OCI-M2 (cell line): ENCODE data around the gene ERC2.

ENCODE experiments used
- DNase-seq: peaks from one replicate; lab custom pipeline; 2025; ENCODE audit not compliant: unreplicated experiment; lab: John Stamatoyannopoulos, UW

ERC2 gene

DNA sequence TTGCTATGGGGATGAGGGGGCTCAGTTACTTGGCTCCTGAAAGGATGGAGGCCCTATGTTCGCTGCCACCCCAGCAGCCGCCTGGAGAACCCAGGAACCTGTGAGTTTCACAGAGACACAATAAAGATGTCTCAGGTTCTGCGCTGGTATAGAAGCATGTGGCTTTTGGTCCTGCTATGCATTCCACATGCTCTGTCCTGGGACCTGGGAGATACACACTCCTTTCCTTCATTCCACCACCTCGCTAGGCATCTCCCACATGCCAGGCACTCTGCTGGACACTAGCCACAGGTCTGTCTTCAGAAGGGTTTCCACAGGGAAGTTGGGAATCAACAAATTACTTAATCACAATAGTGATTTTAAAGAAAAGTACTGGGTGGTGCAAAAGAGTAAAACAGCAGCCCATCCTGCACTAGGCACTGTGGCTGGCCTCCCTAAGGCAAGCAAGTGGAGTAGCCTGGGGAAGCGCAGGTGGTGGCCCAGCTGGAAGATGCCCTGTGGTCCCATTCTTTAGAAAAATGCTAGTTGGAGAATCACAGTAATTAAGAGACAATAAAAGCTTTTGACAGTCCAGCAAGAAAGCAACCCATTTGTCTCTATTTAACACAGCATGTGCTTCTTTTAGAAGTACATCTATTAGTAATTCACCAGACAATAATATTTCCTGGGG is 572.2 kb downstream of the ERC2 start:
- DNase-seq = no peak

GRCh38 chr3:55894605-55895004 is 573.7 kb downstream of the ERC2 start:
- no peak for DNase-seq

GRCh38 chr3:55893045-55893664 is 575.1 kb downstream of the ERC2 start:
- no peak for DNase-seq

DNA sequence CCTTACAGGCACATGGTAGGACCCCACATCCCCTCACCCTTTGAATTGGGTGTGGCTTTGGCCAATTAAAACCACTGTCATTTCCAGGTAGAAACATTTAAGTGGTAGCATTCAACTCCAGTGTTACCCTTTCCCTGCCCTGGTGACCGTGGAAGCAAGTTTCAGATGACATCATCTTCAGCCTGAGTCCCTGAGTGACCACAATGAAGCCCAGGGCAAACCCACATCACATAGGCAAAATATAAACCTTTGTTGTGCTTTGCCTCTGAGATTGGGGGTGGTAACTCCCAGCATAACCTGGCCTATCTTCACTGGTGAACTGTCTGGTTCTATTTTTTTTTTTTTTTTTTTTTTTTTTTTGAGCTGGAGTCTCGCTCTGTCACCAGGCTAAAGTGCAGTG is 577.2 kb downstream of the ERC2 start:
- DNase-seq = no peak

- DNase-seq = no peak
Measured at GRCh38 chr3:55888282-55888885, 579.9 kb downstream of the ERC2 start.

DNA sequence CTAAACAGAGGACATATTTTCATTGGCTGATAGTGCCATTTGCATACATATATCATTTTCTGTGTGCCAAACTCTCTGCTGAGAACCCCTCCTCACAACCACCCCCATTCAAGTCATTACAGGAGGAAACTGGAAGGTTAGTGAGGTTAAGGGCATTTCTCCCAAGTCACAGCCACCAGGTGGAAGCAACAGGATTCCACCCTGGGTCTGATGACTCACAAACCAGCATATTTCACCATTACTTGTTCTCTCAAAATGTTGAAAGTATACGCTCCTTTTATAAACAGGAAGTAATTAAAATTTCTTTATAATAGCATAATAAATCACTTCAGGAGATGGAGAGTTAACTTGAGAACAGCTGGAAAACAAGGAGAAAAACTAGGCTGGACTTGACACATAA is 582.5 kb downstream of the ERC2 start:
- no peak for DNase-seq

GRCh38 chr3:55884491-55885285 is 583.6 kb downstream of the ERC2 start:
- DNase-seq = no peak

DNA sequence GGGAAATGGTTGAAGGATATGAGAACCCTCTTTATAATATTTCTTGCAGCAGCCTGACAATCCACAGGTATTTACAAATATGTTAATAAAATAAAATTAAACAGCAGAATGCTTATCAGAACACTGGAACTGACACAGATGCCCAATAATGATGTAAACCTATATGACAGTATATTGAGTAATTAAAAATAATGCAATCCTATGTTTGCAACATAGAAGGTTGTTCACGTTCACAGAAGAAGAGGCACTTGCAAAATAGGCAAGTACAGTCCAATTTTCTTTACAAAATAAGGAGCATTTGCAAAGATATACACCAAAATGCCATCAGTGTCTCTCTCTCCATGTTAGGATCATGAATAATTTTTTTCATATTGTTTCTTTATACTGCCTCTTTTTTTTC is 584.2 kb downstream of the ERC2 start:
- DNase-seq = no peak

DNA sequence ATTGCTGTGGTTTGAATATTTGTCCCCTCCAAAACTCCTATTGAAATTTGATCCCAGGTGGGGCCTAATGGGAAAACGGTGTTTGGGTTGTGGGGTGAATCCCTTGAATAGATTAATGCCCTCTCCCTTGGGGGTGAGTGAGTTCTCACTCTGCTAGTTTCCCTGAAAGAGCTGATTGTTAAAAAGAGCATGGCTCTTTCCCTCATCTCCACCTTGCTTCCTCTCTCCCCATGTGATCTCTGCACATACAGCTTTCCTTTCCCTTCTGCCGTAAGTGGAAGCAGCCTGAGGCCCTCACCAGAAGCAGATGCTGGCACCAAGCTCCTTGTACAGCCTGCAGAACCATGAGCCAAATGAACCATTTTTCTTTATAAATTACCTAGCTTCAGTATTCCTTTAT is 586.3 kb downstream of the ERC2 start:
- DNase-seq = no peak

GRCh38 chr3:55880357-55880756 is 587.9 kb downstream of the ERC2 start:
- DNase-seq = no peak

- no peak for DNase-seq
Measured at GRCh38 chr3:55879901-55880331, 588.4 kb downstream of the ERC2 start.

DNA sequence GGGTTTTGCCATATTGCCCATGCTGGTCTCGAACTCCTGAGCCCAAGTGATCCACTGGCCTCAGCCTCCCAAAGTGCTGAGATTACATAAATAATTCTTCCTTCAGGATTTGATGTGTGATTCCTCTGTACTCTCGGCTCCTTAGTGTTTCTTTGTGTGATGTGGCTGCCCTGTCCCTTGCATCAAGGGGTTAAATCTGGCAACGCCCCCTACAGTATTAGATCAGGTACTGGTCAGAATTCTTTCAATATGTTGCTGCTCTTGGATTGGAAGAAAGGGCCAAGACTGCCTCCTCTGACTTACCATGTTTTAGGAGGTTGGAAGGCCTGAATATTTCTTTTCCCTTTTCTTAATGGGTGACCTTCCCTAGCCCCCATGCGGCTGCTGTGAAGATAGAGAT is 590.6 kb downstream of the ERC2 start:
- DNase-seq = no peak

- no peak for DNase-seq
Measured at GRCh38 chr3:55876560-55876959, 591.7 kb downstream of the ERC2 start.

GRCh38 chr3:55875113-55875512 is 593.2 kb downstream of the ERC2 start:
- no peak for DNase-seq

DNA sequence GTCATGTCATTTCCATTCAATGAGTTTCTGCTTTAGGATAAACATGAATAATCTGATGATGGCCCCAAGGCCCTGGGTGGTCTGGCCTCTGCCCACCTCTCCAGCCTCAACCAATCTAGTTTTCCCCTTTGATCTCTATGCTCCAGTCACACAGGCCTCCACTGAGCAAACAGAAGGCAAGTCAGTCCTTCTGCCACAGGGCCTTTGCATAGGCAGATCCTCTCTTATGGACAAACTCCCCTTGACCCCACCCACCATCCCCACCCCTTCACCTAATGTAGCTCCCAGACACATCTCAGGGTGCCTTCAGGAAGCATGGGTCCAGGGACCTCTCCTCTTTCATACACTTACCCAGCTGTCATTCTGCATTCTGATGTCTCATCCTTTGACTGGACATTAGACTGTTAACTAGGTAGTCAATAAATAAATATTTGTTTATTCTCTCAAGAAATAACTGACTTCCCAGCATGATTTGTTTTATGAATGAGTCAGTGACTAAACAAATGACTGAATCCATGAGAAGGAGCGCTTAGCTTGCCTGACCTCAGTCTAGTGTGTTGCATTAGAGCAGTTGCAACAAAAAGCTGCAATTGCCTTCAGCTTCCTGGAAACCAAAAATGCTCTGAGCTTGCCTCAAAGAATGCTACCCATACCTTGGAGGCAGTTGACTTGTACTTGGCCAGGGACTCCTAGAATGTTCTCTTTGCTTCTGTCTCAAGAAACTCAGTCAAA is 594.6 kb downstream of the ERC2 start:
- DNase-seq = no peak

DNA sequence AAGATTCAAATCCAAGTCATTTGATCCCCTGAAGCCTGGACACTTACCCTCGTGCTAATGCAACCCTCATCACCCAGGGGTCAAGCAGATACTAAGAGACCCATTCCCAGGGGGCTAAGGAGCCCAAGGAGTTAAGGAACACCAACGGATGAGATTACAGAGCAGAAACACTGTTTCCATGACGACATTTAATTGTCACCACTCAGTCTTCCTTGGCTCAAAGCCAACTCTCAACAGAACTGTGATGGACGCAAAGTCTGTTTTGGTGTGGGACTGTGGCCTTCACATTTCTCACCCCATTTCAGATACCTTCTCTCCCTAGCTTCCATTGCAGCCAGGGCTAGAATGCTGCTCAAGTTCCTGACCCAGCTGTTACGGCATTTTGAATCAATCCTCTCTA is 597.7 kb downstream of the ERC2 start:
- no peak for DNase-seq

DNA sequence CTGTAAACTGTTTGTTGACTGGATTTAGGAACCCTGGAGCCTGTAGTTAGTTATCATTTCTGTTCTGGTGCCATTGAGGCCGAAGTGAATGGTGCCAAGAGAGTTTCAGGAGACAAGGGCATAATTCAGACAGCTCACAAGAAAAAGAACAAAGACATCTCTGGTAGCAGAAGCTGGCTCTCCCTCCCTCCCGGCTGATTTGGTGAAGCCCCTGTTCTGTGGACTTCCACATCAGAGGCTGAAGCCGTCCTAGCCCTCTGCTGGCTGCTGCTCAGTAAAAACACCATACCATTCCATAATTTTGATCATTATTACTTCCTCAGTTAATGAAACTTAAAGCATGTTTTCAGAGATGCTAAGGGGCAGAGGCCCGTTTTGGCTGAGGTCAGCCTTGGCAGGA is 599.9 kb downstream of the ERC2 start:
- no peak for DNase-seq

DNA sequence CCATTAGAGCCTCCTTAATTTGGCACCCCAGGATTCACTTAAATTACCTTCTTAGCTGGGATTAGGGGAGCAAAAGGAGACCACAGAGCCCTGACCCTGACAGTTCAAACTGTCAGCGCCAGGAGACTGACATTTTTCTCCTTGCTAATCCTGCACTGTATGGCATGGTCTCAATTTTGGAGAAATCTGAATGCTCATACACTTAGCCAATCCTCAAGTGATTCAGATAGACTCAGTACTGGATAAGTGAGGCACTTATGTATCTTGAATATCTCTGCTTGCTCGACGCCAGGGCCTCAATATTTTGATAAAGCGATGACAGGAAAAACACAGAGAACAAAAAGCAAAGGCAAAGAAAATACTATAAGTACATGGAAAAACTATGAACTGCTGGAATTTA is 605.2 kb downstream of the ERC2 start:
- no peak for DNase-seq

- no peak for DNase-seq
Measured at GRCh38 chr3:55860049-55860721, 608.1 kb downstream of the ERC2 start.

DNA sequence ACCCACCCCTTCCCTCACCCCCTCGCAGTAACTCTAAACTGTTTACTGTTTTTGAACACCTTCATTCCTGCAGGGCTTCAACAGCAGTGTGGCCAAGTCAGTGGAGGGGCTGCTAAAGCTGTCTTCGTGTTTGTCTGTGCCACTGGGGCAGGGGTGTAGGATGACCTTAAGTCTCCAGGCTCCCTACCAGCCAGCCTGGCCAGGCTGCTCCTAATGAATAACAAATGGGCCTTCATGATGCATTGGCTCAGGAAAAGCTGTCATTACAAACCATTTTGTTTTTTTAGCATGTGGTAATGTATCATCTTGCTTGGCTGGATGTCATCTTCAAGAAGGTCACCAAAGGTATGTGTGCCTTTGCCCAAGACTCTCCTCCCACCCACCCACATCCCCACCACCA is 609.0 kb downstream of the ERC2 start:
- no peak for DNase-seq

- no peak for DNase-seq
Measured at GRCh38 chr3:55858727-55859126, 609.5 kb downstream of the ERC2 start.
